Measurements from ENCODE around the gene CACNA1S. TPM values are rescaled to one million over a fixed set of nuclear protein-coding genes. Genes with fewer than 3 reads are reported as not detected.

CACNA1S gene
- polyA plus RNA-seq, 1 of the 3 experiments (the other 2 are of a cell fraction), result not detected

GRCh38 chr1:201001962-201002361 lies 110.3 kb downstream of the CACNA1S start:
- H3K4me2 ChIP-seq, result no peak overlapping the region
- no peaks in the 10 kb centered on the region for H3K9me3 ChIP-seq
- POLR2A ChIA-PET, result no interaction called here
- H3K4me1 ChIP-seq (ENCODE audit: control insufficient read depth in 1 of 2, insufficient read depth in 2 of 2, low read depth in 1 of 2, low read length in 1 of 2), result no peaks in the 10 kb centered on the region
- DNase-seq, result no peak
- H4K20me1 ChIP-seq (ENCODE audit: insufficient read depth), result no peaks in the 10 kb centered on the region
- no peak overlapping the region for H2AFZ ChIP-seq (ENCODE audit: low read depth)
- TF ChIP-seq POLR2AphosphoS5 (IDR thresholded peaks at IDR 0.05; ENCODE audit: low read depth, low read length) (no peak), USF1 (IDR thresholded peaks at IDR 0.05; ENCODE audit: borderline replicate concordance, low read depth) (no peak), RXRA (IDR thresholded peaks at IDR 0.05; ENCODE audit: borderline replicate concordance, low read depth) (no peak), IRF3 (IDR thresholded peaks at IDR 0.05; ENCODE audit: low read depth, low read length) (no peak), MAX (IDR thresholded peaks at IDR 0.05; ENCODE audit: low read depth) (no peak), CTCF (IDR thresholded peaks at IDR 0.05) (no peak), USF2 (IDR thresholded peaks at IDR 0.05; ENCODE audit: borderline replicate concordance, low read depth, low read length) (no peak), FOXJ3 (CRISPR knock-in tag; IDR thresholded peaks at IDR 0.05) (no peak), TCF12 (IDR thresholded peaks at IDR 0.05) (no peak), GATA2 (CRISPR knock-in tag; IDR thresholded peaks at IDR 0.05) (no peak), FOXM1 (IDR thresholded peaks at IDR 0.05; ENCODE audit: low read depth) (no peak), NRF1 (IDR thresholded peaks at IDR 0.05; ENCODE audit: low read depth, low read length) (no peak), EP300 (IDR thresholded peaks at IDR 0.05; ENCODE audit: borderline replicate concordance in 1 of 2, low read depth in 1 of 2, low read length in 1 of 2) (no peak), NFIC (IDR thresholded peaks at IDR 0.05; ENCODE audit: borderline replicate concordance) (no peak), TEAD4 (IDR thresholded peaks at IDR 0.05; ENCODE audit: borderline replicate concordance, insufficient read depth) (no peak), ZBTB33 (IDR thresholded peaks at IDR 0.05; ENCODE audit: borderline replicate concordance, low read depth) (no peak), CHD2 (IDR thresholded peaks at IDR 0.05; ENCODE audit: low read length, partially characterized antibody) (no peak), MXI1 (IDR thresholded peaks at IDR 0.05; ENCODE audit: low read depth, low read length) (no peak)
- H3K27me3 ChIP-seq (ENCODE audit: insufficient read depth), result no peaks in the 10 kb centered on the region
- no peak overlapping the region for H3K4me3 ChIP-seq (ENCODE audit: low read depth in 2 of 2, low read length in 1 of 2)
- H3K79me2 ChIP-seq (ENCODE audit: insufficient read depth), result no peaks in the 10 kb centered on the region
- H3K27ac ChIP-seq (ENCODE audit: low read depth in 2 of 2, low read length in 1 of 2), result no peak overlapping the region
- no peak overlapping the region for H3K9ac ChIP-seq
- CTCF ChIA-PET, result interaction anchor here (0.7 to 1.1 kb wide), 2 partner anchors 17 to 29 kb away, joined by 3 to 4 read pairs; no protein-coding TSS in a partner anchor
- 67% methylated on average over 2 of the region's 11 CpGs for WGBS (ENCODE audit: low lambda C conversion rate)
- H3F3A ChIP-seq (replicated peaks; ENCODE audit: insufficient read depth), result no peaks in the 10 kb centered on the region
- H3K36me3 ChIP-seq (replicated peaks in 1 of 2; ENCODE audit: control insufficient read depth in 1 of 2, insufficient read depth in 2 of 2, low read length in 1 of 2), result no peaks in the 10 kb centered on the region
- H3K9me2 ChIP-seq, result no peaks in the 10 kb centered on the region

Data from SK-N-SH (cell line).